OCI-M1 (cell line): ENCODE results near the gene GSG1L.

ENCODE experiments used
- DNase-seq: peaks from one replicate; lab custom pipeline; 2025; lab: John Stamatoyannopoulos, UW

Gene GSG1L

GRCh38 chr16:28091656-28092055 is 28.1 kb upstream of the GSG1L start:
- DNase-seq = no peak

- no peak for DNase-seq
Measured at GRCh38 chr16:28090646-28091377, 27.3 kb upstream of the GSG1L start.

GRCh38 chr16:28089992-28090365 is 26.5 kb upstream of the GSG1L start:
- no peak for DNase-seq

- no peak for DNase-seq
Measured at GRCh38 chr16:28089205-28089991, 25.9 kb upstream of the GSG1L start.

- no peak for DNase-seq
Measured at GRCh38 chr16:28087675-28088300, 24.3 kb upstream of the GSG1L start.

- DNase-seq = no peak
Measured at GRCh38 chr16:28087140-28087660, 23.7 kb upstream of the GSG1L start.

GRCh38 chr16:28086186-28087139 is 22.9 kb upstream of the GSG1L start:
- DNase-seq = no peak

- DNase-seq = no peak
Measured at GRCh38 chr16:28085389-28086171, 22.1 kb upstream of the GSG1L start.

- no peak for DNase-seq
Measured at GRCh38 chr16:28084209-28084608, 20.7 kb upstream of the GSG1L start.

- DNase-seq = no peak
Measured at GRCh38 chr16:28082624-28083023, 19.1 kb upstream of the GSG1L start.

- no peak for DNase-seq
Measured at GRCh38 chr16:28081391-28081968, 18.0 kb upstream of the GSG1L start.

GRCh38 chr16:28078261-28078660 is 14.7 kb upstream of the GSG1L start:
- DNase-seq = no peak

GRCh38 chr16:28073836-28074235 is 10.3 kb upstream of the GSG1L start:
- no peak for DNase-seq

GRCh38 chr16:28072087-28072486 is 8.6 kb upstream of the GSG1L start:
- no peak for DNase-seq

GRCh38 chr16:28069971-28070794 is 6.7 kb upstream of the GSG1L start:
- no peak for DNase-seq

GRCh38 chr16:28068976-28069375 is 5.5 kb upstream of the GSG1L start:
- DNase-seq = no peak

- DNase-seq = no peak
Measured at GRCh38 chr16:28067604-28068379, 4.3 kb upstream of the GSG1L start.

GRCh38 chr16:28064706-28065249 is 1.3 kb upstream of the GSG1L start:
- DNase-seq = no peak

- DNase-seq = no peak
Measured at GRCh38 chr16:28064150-28064549, 636 bp upstream of the GSG1L start.
